ENCODE measurements around the gene TMEM238. TPM values are rescaled to one million over a fixed set of nuclear protein-coding genes. Genes with fewer than 3 reads are reported as not detected.

Gene TMEM238
- total and polyA plus RNA-seq, 9 of the 15 experiments (the other 6 are each of a cell fraction or from before 2014, with no cell fraction given) = 0.18 to 5.1 (median 1.3) TPM; not detected in 4

DNA sequence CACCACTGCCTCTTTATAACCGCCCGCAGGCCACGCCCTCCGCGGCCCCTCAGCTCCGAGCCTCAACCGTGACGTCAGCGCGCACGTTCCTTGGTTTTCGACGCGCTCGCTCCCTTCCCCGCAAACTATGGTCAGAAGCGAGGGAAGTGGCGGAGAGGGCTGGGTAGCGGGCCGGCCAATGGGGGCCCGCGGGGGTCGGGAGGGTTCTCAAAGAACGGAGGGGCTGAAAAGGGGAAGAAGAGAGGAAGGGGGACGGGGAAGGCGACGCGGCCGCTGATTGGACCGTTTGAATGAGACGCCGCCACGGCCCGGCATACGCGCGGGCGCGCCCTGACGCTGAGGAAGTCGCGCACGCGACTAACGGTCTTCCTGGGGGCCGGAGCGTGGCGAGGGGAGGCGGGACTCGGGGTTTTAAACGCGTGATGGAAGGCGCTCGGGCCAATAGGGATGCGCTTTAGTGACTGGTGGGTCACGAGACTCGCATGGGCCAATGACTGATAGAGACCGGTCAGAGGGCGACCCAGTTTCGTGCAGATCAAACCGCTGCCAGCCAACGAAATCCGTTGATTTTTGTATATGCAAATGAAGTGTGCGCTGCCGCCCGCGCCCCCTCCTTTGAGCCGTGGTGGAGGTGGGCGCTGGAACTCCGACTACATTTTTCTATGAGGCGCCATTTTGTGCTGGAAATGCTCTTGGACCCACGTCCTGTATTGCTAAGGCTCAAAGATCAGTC is 23.9 kb upstream of the TMEM238 start (continued):
- TF ChIP-seq HEY1 (CRISPR knock-in tag; IDR thresholded peaks at IDR 0.05; ENCODE audit: borderline replicate concordance) = no peak
- no peak for TF ChIP-seq NFRKB (IDR thresholded peaks at IDR 0.05; ENCODE audit: low read depth)
- TF ChIP-seq NR2F6 (CRISPR knock-in tag; IDR thresholded peaks at IDR 0.05) = no peak
- TF ChIP-seq, protein P1, sequence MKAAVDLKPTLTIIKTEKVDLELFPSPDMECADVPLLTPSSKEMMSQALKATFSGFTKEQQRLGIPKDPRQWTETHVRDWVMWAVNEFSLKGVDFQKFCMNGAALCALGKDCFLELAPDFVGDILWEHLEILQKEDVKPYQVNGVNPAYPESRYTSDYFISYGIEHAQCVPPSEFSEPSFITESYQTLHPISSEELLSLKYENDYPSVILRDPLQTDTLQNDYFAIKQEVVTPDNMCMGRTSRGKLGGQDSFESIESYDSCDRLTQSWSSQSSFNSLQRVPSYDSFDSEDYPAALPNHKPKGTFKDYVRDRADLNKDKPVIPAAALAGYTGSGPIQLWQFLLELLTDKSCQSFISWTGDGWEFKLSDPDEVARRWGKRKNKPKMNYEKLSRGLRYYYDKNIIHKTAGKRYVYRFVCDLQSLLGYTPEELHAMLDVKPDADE (conservative IDR thresholded peaks at IDR 0.05; ENCODE audit: control insufficient read depth, low read depth, low read length) = no peak
- TF ChIP-seq CXXC5 (CRISPR knock-in tag; IDR thresholded peaks at IDR 0.05) = peak; percentile 100
- TF ChIP-seq, protein P2, sequence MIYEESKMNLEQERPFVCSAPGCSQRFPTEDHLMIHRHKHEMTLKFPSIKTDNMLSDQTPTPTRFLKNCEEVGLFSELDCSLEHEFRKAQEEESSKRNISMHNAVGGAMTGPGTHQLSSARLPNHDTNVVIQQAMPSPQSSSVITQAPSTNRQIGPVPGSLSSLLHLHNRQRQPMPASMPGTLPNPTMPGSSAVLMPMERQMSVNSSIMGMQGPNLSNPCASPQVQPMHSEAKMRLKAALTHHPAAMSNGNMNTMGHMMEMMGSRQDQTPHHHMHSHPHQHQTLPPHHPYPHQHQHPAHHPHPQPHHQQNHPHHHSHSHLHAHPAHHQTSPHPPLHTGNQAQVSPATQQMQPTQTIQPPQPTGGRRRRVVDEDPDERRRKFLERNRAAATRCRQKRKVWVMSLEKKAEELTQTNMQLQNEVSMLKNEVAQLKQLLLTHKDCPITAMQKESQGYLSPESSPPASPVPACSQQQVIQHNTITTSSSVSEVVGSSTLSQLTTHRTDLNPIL (CRISPR knock-in tag; IDR thresholded peaks at IDR 0.05) = no peak
- peak; percentile 92 for TF ChIP-seq NBN (IDR thresholded peaks at IDR 0.05; ENCODE audit: low read depth)
- 0 out of 2 replicates have a peak, but pooled peaks have one; percentile 39 for TF ChIP-seq NFXL1 (CRISPR knock-in tag; IDR thresholded peaks at IDR 0.05)
- no peak for TF ChIP-seq PTBP1 (IDR thresholded peaks at IDR 0.05; ENCODE audit: low read depth, low read length)
- TF ChIP-seq, protein P3, sequence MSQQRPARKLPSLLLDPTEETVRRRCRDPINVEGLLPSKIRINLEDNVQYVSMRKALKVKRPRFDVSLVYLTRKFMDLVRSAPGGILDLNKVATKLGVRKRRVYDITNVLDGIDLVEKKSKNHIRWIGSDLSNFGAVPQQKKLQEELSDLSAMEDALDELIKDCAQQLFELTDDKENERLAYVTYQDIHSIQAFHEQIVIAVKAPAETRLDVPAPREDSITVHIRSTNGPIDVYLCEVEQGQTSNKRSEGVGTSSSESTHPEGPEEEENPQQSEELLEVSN (IDR thresholded peaks at IDR 0.05; ENCODE audit: borderline replicate concordance in 1 of 2, extremely low read depth in 1 of 2, insufficient read depth in 1 of 2, insufficient read length in 1 of 2, low read depth in 1 of 2, low read length in 1 of 2, poor library complexity in 1 of 2, severe bottlenecking in 1 of 2) = peak; percentile 83 to 93
- TF ChIP-seq SMAD4 (CRISPR knock-in tag; conservative IDR thresholded peaks at IDR 0.05) = 0 out of 2 replicates have a peak, but pooled peaks have one; percentile 15
- TF ChIP-seq, protein P4, sequence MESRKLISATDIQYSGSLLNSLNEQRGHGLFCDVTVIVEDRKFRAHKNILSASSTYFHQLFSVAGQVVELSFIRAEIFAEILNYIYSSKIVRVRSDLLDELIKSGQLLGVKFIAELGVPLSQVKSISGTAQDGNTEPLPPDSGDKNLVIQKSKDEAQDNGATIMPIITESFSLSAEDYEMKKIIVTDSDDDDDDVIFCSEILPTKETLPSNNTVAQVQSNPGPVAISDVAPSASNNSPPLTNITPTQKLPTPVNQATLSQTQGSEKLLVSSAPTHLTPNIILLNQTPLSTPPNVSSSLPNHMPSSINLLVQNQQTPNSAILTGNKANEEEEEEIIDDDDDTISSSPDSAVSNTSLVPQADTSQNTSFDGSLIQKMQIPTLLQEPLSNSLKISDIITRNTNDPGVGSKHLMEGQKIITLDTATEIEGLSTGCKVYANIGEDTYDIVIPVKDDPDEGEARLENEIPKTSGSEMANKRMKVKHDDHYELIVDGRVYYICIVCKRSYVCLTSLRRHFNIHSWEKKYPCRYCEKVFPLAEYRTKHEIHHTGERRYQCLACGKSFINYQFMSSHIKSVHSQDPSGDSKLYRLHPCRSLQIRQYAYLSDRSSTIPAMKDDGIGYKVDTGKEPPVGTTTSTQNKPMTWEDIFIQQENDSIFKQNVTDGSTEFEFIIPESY (CRISPR knock-in tag; IDR thresholded peaks at IDR 0.05) = peak; percentile 60; the same call in 1 of the 2 replicates
- peak; percentile 59; the same call in 1 of the 2 replicates for TF ChIP-seq POLR2A (conservative IDR thresholded peaks at IDR 0.05)
- no peak for TF ChIP-seq EZH2 (IDR thresholded peaks at IDR 0.05; ENCODE audit: borderline replicate concordance, low read depth, low read length)
- no peak for TF ChIP-seq ETS2 (tag; IDR thresholded peaks at IDR 0.05; ENCODE audit: borderline replicate concordance, poor library complexity, severe bottlenecking)
- TF ChIP-seq CBX8 (IDR thresholded peaks at IDR 0.05; ENCODE audit: borderline replicate concordance, extremely low read depth, low read depth, low read length, poor library complexity, severe bottlenecking) = no peak
- TF ChIP-seq, protein P5, sequence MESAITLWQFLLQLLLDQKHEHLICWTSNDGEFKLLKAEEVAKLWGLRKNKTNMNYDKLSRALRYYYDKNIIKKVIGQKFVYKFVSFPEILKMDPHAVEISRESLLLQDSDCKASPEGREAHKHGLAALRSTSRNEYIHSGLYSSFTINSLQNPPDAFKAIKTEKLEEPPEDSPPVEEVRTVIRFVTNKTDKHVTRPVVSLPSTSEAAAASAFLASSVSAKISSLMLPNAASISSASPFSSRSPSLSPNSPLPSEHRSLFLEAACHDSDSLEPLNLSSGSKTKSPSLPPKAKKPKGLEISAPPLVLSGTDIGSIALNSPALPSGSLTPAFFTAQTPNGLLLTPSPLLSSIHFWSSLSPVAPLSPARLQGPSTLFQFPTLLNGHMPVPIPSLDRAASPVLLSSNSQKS (CRISPR knock-in tag; IDR thresholded peaks at IDR 0.05) = no peak
- no peak for TF ChIP-seq MEIS2 (IDR thresholded peaks at IDR 0.05; ENCODE audit: partially characterized antibody)
- no peak for TF ChIP-seq SNIP1 (IDR thresholded peaks at IDR 0.05; ENCODE audit: low read depth)

Data from K562 (cell line).